Kidney (tissue), 14 donors: ENCODE measurements around the gene BACH2. TPM values are rescaled to one million over a fixed set of nuclear protein-coding genes. Genes with fewer than 3 reads are reported as not detected.

Source experiments
- DNase-seq, 5 donors: peaks; one replicate each; pipeline ENCODE4 v3.0.0-alpha.2; 2013 to 2020
- FAIRE-seq: peaks from 2 replicates; lab custom pipeline; 2012; peaks lifted over from hg19 to GRCh38; lab: Jason Lieb, UNC
- H3K27ac ChIP-seq, 2 donors: one replicate each; pipeline ENCODE4 v1.7.0; 2013; ENCODE audit warnings: low read depth in 2 of 2, low read length in 2 of 2, inconsistent platforms in 1 of 2
- H3K27me3 ChIP-seq: one replicate; pipeline ENCODE4 v1.7.1; 2013; ENCODE audit warnings: low read length, inconsistent platforms; ENCODE audit not compliant: control insufficient read depth, insufficient read depth
- H3K36me3 ChIP-seq, 3 donors: one replicate each; pipeline versions ENCODE4 v1.7.0 to v1.7.1; 2013; ENCODE audit warnings: low read length in 3 of 3, control low read depth in 1 of 3, inconsistent platforms in 1 of 3; ENCODE audit not compliant: insufficient read depth in 3 of 3, control insufficient read depth in 2 of 3
- H3K4me1 ChIP-seq, 3 donors: one replicate each; pipeline versions ENCODE4 v1.7.0 to v1.7.1; 2013; ENCODE audit warnings: low read length in 3 of 3, inconsistent platforms in 1 of 3, low read depth in 1 of 3; ENCODE audit not compliant: control insufficient read depth in 2 of 3, insufficient read depth in 2 of 3
- H3K4me3 ChIP-seq, 3 donors: one replicate each; pipeline versions ENCODE4 v1.7.0 to v1.8.1; 2013; ENCODE audit warnings: low read length in 3 of 3, control low read depth in 1 of 3, inconsistent platforms in 1 of 3
- H3K9ac ChIP-seq, 3 donors: one replicate each; pipeline versions ENCODE4 v1.7.0 to v1.7.1; 2013; ENCODE audit warnings: low read length in 3 of 3, control low read depth in 1 of 3, inconsistent platforms in 1 of 3
- H3K9me3 ChIP-seq, 3 donors: one replicate each; pipeline versions ENCODE4 v1.7.0 to v1.7.1; 2013; ENCODE audit warnings: low read length in 3 of 3, control low read depth in 1 of 3, inconsistent platforms in 1 of 3; ENCODE audit not compliant: control insufficient read depth in 2 of 3, insufficient read depth in 1 of 3
- intact Hi-C: fragments of 100-400 bp; cut with DNase I; formaldehyde crosslinking; loops from one replicate; pipeline ENCODE4 v1.11.1; 2022
- polyA plus RNA-seq: library from polyadenylated mRNA; stranded (reverse); fragments of 350-450 nt; fragmentation: Illumina TruSeq; extraction: RNeasy Lipid Tissue Mini Kit (QIAGEN cat#74804); gene quantifications from one replicate; pipeline ENCODE4 v1.2.3, GENCODE V29; 2014; ENCODE audit warnings: low read depth, low replicate concordance; ENCODE audit not compliant: insufficient read depth
- total RNA-seq: library from RNA; stranded (reverse); fragmentation: NEBNext Ultra II Directional; extraction: Animal tissue kit (Norgen Biotek cat#: 25700); gene quantifications from one replicate; pipeline ENCODE4 v1.2.1, GENCODE V29; 2021
- TF ChIP-seq, protein P1 (sequence below): IDR thresholded peaks from 3 replicates; pipeline ENCODE4 v1.5.1; 2012; ENCODE audit warnings: mild to moderate bottlenecking, moderate library complexity, borderline replicate concordance; ENCODE audit not compliant: insufficient read depth; ENCODE audit errors: extremely low read depth
- donor health status: control.
- donor health status: control.
- donor health status: control.
- donor health status: control.
- donor health status: control.
- donor health status: DM: yes; HTN: yes; CAD: no.
- donor health status: Normal renal cell carcinoma (clear cell type).

Gene BACH2
- total and polyA plus RNA-seq, 2 donors from 2014 or later, result 0.32 to 6.9 TPM

DNA sequence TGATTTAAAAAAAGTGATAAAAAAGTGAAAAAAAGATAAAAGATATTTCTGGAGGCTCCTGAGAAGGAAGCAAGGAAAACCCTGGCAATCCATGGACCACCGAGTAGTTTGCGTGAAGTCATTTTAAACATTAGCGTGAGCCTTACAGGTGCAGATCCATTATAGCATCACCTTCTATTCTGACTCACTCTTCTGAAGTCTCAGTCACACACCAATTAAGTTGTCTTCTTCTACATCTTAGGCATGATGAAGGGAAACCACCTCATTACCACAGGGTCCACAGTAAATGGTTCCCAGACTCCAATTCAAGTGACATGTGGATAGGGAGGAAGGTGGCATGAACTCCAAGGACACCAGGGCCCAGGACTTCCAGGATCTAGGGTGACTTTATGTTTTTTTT is 303.2 kb downstream of the BACH2 start:
- H3K4me3 ChIP-seq, result no peak overlapping the region
- intact Hi-C loops, result no loop called here
- no peak overlapping the region for H3K27ac ChIP-seq
- no peaks in the 10 kb centered on the region for H3K9me3 ChIP-seq
- DNase-seq (no peak), FAIRE-seq (no peak)
- TF ChIP-seq, protein P1, sequence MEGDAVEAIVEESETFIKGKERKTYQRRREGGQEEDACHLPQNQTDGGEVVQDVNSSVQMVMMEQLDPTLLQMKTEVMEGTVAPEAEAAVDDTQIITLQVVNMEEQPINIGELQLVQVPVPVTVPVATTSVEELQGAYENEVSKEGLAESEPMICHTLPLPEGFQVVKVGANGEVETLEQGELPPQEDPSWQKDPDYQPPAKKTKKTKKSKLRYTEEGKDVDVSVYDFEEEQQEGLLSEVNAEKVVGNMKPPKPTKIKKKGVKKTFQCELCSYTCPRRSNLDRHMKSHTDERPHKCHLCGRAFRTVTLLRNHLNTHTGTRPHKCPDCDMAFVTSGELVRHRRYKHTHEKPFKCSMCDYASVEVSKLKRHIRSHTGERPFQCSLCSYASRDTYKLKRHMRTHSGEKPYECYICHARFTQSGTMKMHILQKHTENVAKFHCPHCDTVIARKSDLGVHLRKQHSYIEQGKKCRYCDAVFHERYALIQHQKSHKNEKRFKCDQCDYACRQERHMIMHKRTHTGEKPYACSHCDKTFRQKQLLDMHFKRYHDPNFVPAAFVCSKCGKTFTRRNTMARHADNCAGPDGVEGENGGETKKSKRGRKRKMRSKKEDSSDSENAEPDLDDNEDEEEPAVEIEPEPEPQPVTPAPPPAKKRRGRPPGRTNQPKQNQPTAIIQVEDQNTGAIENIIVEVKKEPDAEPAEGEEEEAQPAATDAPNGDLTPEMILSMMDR, result no peak
- H3K36me3 ChIP-seq, result no peaks in the 10 kb centered on the region
- H3K9ac ChIP-seq, result no peak overlapping the region
- H3K4me1 ChIP-seq, result no peaks in the 10 kb centered on the region
- H3K27me3 ChIP-seq, result no peaks in the 10 kb centered on the region

DNA sequence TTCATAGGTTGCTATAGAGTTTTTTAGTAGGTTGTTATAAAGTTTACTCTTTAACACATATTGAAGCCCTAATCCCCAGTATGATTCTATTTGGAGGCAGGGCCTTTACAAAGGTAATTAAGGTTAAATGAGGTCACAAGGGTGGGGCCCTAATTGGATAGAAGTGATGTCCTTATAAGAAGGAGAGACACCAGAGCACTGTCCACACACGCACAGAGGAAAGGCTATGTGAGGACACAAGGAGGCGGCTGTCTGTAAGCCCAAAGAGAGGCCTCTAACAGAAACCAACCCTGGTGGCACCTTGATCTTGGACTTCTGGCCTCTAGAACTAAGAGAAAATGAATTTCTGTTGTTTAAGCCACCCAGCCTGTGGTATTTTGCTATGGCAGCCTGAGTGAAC is 303.8 kb downstream of the BACH2 start:
- no peaks in the 10 kb centered on the region for H3K9me3 ChIP-seq
- no peaks in the 10 kb centered on the region for H3K36me3 ChIP-seq
- intact Hi-C loops, result no loop called here
- no peak overlapping the region for H3K9ac ChIP-seq
- TF ChIP-seq, protein P1, result no peak
- no peaks in the 10 kb centered on the region for H3K27me3 ChIP-seq
- H3K4me1 ChIP-seq, result no peaks in the 10 kb centered on the region
- DNase-seq, result no peak
- H3K4me3 ChIP-seq, result no peak overlapping the region
- no peak for FAIRE-seq
- H3K27ac ChIP-seq, result no peak overlapping the region

DNA sequence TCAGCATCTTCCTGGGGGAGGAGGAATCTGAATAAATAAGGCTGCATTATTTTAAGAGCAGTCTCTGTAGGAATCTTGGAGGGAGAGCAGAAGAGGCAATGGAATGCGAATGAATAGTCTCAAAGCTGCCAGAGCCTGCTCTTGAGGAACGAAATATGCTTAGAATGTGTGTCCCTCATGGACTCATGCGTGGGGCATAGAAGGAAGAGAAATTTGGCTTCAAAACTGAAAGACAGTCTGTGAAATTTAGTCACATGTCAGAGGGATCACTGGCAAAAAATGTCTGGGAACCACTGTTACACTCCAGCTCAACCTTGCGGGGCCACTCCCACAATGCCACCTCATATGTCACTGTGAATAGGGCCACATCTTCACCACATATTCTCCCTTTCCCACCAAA is 306.9 kb downstream of the BACH2 start:
- TF ChIP-seq, protein P1, result no peak
- H3K27me3 ChIP-seq, result no peaks in the 10 kb centered on the region
- DNase-seq (no peak), FAIRE-seq (no peak)
- no peak overlapping the region for H3K9ac ChIP-seq
- H3K4me3 ChIP-seq, result no peak overlapping the region
- no peak overlapping the region for H3K27ac ChIP-seq
- H3K4me1 ChIP-seq, result no peaks in the 10 kb centered on the region
- no peaks in the 10 kb centered on the region for H3K36me3 ChIP-seq
- no peaks in the 10 kb centered on the region for H3K9me3 ChIP-seq
- intact Hi-C loops, result no loop called here

DNA sequence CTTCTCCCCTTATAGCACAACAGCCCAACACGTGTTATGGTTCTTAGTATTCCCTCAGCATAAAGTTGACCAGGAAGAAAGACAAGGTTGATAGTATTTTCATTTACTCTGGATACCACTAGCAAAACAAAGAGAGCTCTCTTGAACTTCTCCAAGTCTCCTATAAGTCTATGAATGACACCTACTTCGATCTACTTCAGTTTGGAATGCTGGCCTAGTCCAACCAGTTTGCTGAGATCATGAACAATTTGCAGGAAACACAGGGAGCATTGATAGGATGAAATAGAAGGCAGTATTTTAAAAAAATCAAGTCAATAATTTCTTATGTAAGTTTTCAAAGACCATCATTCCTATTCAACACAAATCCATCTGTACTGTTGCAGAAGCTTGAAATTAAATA is 308.8 kb downstream of the BACH2 start:
- DNase-seq, result no peak
- TF ChIP-seq, protein P1, result no peak
- H3K27me3 ChIP-seq, result no peaks in the 10 kb centered on the region
- H3K27ac ChIP-seq, result no peak overlapping the region
- H3K9me3 ChIP-seq, result no peaks in the 10 kb centered on the region
- no peak overlapping the region for H3K9ac ChIP-seq
- no peak overlapping the region for H3K4me3 ChIP-seq
- H3K36me3 ChIP-seq, result no peaks in the 10 kb centered on the region
- FAIRE-seq, result no peak
- intact Hi-C loops, result no loop called here
- H3K4me1 ChIP-seq, result no peaks in the 10 kb centered on the region
